Panc1 (cell line): ENCODE results near the gene CADM1. TPM values are rescaled to one million over a fixed set of nuclear protein-coding genes. Genes with fewer than 3 reads are reported as not detected.

ENCODE experiments used
- ATAC-seq: fragments of 200-7000 bp; cut with Tn5 transposase; 2 replicates; pipeline ENCODE4 v1.9.1; 2020; ENCODE audit warnings: mild to moderate bottlenecking, moderate library complexity
- BruUV-seq: library from RNA; stranded (reverse); fragments of 400-500 nt; replicated peaks from 2 replicates; lab custom pipeline; 2021; lab: Mats Ljungman, UMichigan
- CTCF ChIA-PET: fragments of 300-600 bp; sonication (Branson Sonifier 250); formaldehyde crosslinking; loops from one replicate; lab custom pipeline; 2022; ENCODE audit warnings: antibody characterized with exemption; lab: Charles Lee
- POLR2A ChIA-PET: fragments of 300-600 bp; sonication (Branson Sonifier 250); formaldehyde crosslinking; loops from one replicate; lab custom pipeline; 2022; ENCODE audit warnings: antibody characterized with exemption; lab: Charles Lee
- DNase-seq: peaks from one replicate; pipeline ENCODE4 v3.0.0-alpha.2; 2010; ENCODE audit warnings: low read depth, low spot score
- H3K27ac ChIP-seq: 2 replicates; pipeline ENCODE4 v1.5.1; 2011; ENCODE audit warnings: mild to moderate bottlenecking, low read length, inconsistent platforms
- H3K27me3 ChIP-seq: fragments of 200-500 bp; sonication (Bioruptor generic); 2 replicates; pipeline ENCODE4 v1.6.0; 2014; ENCODE audit warnings: low read length, inconsistent platforms; ENCODE audit not compliant: control insufficient read depth, insufficient read depth
- H3K36me3 ChIP-seq: fragments of 200-500 bp; sonication (Bioruptor generic); 2 replicates; pipeline ENCODE4 v1.5.1; 2014; ENCODE audit warnings: inconsistent platforms, mild to moderate bottlenecking, low read length, moderate library complexity; ENCODE audit not compliant: control insufficient read depth, insufficient read depth
- H3K4me1 ChIP-seq: 2 replicates; pipeline ENCODE4 v1.5.1; 2011; ENCODE audit warnings: inconsistent platforms, mild to moderate bottlenecking, low read length, moderate library complexity; ENCODE audit not compliant: control insufficient read depth, insufficient read depth
- H3K4me3 ChIP-seq, 2 experiments: 2 replicates each; pipeline ENCODE4 v1.5.1; 2011 to 2012; ENCODE audit warnings: low read depth in 2 of 2, low read length in 2 of 2, mild to moderate bottlenecking in 2 of 2, inconsistent platforms in 1 of 2, moderate library complexity in 1 of 2
- H3K9me3 ChIP-seq: fragments of 200-500 bp; sonication (Bioruptor generic); 2 replicates; pipeline ENCODE4 v1.5.1; 2014; ENCODE audit warnings: low read depth, mild to moderate bottlenecking, inconsistent platforms, low read length, moderate library complexity; ENCODE audit not compliant: control insufficient read depth, insufficient read depth
- CTCF ChIP-seq: fragments of 450-650 bp; IDR thresholded peaks from 2 replicates; pipeline ENCODE4 v1.5.1; 2017; ENCODE audit warnings: mild to moderate bottlenecking
- POLR2AphosphoS5 ChIP-seq: IDR thresholded peaks from 2 replicates; pipeline ENCODE4 v1.6.1; 2012; ENCODE audit warnings: mild to moderate bottlenecking, low read depth, low read length, moderate library complexity
- REST ChIP-seq, 2 experiments: IDR thresholded peaks; 2 replicates each; pipeline ENCODE4 v1.6.1; 2011 to 2012; ENCODE audit warnings: low read depth in 2 of 2, control low read depth in 1 of 2, low read length in 1 of 2, mild to moderate bottlenecking in 1 of 2, moderate library complexity in 1 of 2; ENCODE audit not compliant: insufficient read depth in 1 of 2
- SIN3A ChIP-seq: IDR thresholded peaks from 2 replicates; pipeline ENCODE4 v1.6.1; 2012; ENCODE audit warnings: low read depth, mild to moderate bottlenecking, low read length, moderate library complexity, borderline replicate concordance; ENCODE audit not compliant: insufficient read depth
- TCF7L2 ChIP-seq: IDR thresholded peaks from 2 replicates; pipeline ENCODE4 v1.6.1; 2011; ENCODE audit warnings: mild to moderate bottlenecking, low read depth, low read length, inconsistent platforms
- in situ Hi-C: cut with HindIII; loops from 2 replicates; pipeline ENCODE4 v1.10.0; 2016; ENCODE audit warnings: low sequenced_read_pairs, low pct_unique_long_range_greater_than_20kb
- intact Hi-C: fragments of 100-400 bp; cut with micrococcal nuclease; formaldehyde crosslinking; loops from one replicate; pipeline ENCODE4 v1.10.0; 2022; ENCODE audit not compliant: unreplicated experiment
- total RNA-seq: library from RNA; stranded (reverse); gene quantifications from one replicate; pipeline ENCODE4 v1.2.1, GENCODE V29; 2021; ENCODE audit not compliant: unreplicated experiment

The CADM1 gene
- total RNA-seq, 1 experiment from 2014 or later: 3.9 TPM

GRCh38 chr11:115197433-115197832 is 306.8 kb downstream of the CADM1 start:
- in situ Hi-C loops: no loop called here

GRCh38 chr11:115197031-115197430 is 307.2 kb downstream of the CADM1 start:
- ChIA-PET CTCF (no interaction called here), POLR2A (no interaction called here)
- intact Hi-C loops (no loop called here), in situ Hi-C loops (no loop called here)
- H3K4me1 ChIP-seq: no peaks in the 10 kb centered on the region
- H3K27ac ChIP-seq: no peak overlapping the region
- H3K9me3 ChIP-seq: no peaks in the 10 kb centered on the region
- no peak for ATAC-seq
- BruUV-seq: no TSS peak
- DNase-seq: no peak
- H3K36me3 ChIP-seq: no peaks in the 10 kb centered on the region
- TF ChIP-seq SIN3A: no peak
- TF ChIP-seq TCF7L2: no peak
- TF ChIP-seq REST (IDR thresholded peaks at IDR 0.05; ENCODE audit: insufficient read depth in 1 of 2, low read depth in 2 of 2, low read length in 1 of 2): no peak
- no peak for TF ChIP-seq POLR2AphosphoS5
- no peak for TF ChIP-seq CTCF
- H3K4me3 ChIP-seq: no peak overlapping the region
- H3K27me3 ChIP-seq: no peaks in the 10 kb centered on the region

More at GRCh38 chr11:115197433-115197832, 306.8 kb downstream of the CADM1 start:
- TF ChIP-seq TCF7L2 (no peak), CTCF (no peak), REST (IDR thresholded peaks at IDR 0.05; ENCODE audit: insufficient read depth in 1 of 2, low read depth in 2 of 2, low read length in 1 of 2) (no peak), POLR2AphosphoS5 (no peak), SIN3A (no peak)
- intact Hi-C loops: no loop called here
- ATAC-seq (no peak), DNase-seq (no peak)
- no peaks in the 10 kb centered on the region for H3K27me3 ChIP-seq
- H3K4me1 ChIP-seq: no peaks in the 10 kb centered on the region
- no peaks in the 10 kb centered on the region for H3K36me3 ChIP-seq
- H3K9me3 ChIP-seq: no peaks in the 10 kb centered on the region
- H3K27ac ChIP-seq: no peak overlapping the region
- POLR2A ChIA-PET: no interaction called here
- no peak overlapping the region for H3K4me3 ChIP-seq
- BruUV-seq: no TSS peak
- CTCF ChIA-PET: no interaction called here
